ENCODE results near the gene HOXB7. TPM values are rescaled to one million over a fixed set of nuclear protein-coding genes. Genes with fewer than 3 reads are reported as not detected.

HOXB7 gene
- total and polyA plus RNA-seq, 2 of the 13 experiments (the other 11 are each of a cell fraction or from before 2014, with no cell fraction given) = 0.04 TPM; not detected in 1

- no peak for ATAC-seq
- ChIA-PET POLR2A (no interaction called here), CTCF (ENCODE audit: low intra/inter-chr PET ratio, low total read pairs) (no interaction called here)
- WGBS (ENCODE audit: low lambda C conversion rate) = 3% methylated on average over 7 of the region's 7 CpGs
- FAIRE-seq = no peak
- TF ChIP-seq PHF5A (CRISPR knock-in tag; IDR thresholded peaks at IDR 0.05; ENCODE audit: low read depth, unreplicated experiment) (no peak), ZNF335 (CRISPR knock-in tag; IDR thresholded peaks at IDR 0.05) (no peak), MTA1 (CRISPR knock-in tag; IDR thresholded peaks at IDR 0.05; ENCODE audit: borderline replicate concordance) (no peak), TFE3 (CRISPR knock-in tag; IDR thresholded peaks at IDR 0.05) (no peak), RCOR2 (CRISPR knock-in tag; IDR thresholded peaks at IDR 0.05) (no peak), BCL3 (CRISPR knock-in tag; IDR thresholded peaks at IDR 0.05) (no peak), JUND (CRISPR knock-in tag; IDR thresholded peaks at IDR 0.05) (no peak), ZNF512B (CRISPR knock-in tag; IDR thresholded peaks at IDR 0.05; ENCODE audit: borderline replicate concordance) (no peak), ZNF205 (CRISPR knock-in tag; IDR thresholded peaks at IDR 0.05) (no peak)
- TF ChIP-seq, protein P1, sequence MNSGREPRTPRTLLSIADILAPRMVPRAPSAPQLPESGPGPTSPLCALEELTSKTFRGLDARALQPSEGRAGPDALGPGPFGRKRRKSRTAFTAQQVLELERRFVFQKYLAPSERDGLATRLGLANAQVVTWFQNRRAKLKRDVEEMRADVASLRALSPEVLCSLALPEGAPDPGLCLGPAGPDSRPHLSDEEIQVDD (CRISPR knock-in tag; IDR thresholded peaks at IDR 0.05; ENCODE audit: borderline replicate concordance) = no peak
- TF ChIP-seq, protein P2, sequence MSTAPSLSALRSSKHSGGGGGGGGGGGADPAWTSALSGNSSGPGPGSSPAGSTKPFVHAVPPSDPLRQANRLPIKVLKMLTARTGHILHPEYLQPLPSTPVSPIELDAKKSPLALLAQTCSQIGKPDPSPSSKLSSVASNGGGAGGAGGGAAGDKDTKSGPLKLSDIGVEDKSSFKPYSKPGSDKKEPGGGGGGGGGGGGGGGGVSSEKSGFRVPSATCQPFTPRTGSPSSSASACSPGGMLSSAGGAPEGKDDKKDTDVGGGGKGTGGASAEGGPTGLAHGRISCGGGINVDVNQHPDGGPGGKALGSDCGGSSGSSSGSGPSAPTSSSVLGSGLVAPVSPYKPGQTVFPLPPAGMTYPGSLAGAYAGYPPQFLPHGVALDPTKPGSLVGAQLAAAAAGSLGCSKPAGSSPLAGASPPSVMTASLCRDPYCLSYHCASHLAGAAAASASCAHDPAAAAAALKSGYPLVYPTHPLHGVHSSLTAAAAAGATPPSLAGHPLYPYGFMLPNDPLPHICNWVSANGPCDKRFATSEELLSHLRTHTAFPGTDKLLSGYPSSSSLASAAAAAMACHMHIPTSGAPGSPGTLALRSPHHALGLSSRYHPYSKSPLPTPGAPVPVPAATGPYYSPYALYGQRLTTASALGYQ (CRISPR knock-in tag; IDR thresholded peaks at IDR 0.05) = no peak
- TF ChIP-seq, protein P3, sequence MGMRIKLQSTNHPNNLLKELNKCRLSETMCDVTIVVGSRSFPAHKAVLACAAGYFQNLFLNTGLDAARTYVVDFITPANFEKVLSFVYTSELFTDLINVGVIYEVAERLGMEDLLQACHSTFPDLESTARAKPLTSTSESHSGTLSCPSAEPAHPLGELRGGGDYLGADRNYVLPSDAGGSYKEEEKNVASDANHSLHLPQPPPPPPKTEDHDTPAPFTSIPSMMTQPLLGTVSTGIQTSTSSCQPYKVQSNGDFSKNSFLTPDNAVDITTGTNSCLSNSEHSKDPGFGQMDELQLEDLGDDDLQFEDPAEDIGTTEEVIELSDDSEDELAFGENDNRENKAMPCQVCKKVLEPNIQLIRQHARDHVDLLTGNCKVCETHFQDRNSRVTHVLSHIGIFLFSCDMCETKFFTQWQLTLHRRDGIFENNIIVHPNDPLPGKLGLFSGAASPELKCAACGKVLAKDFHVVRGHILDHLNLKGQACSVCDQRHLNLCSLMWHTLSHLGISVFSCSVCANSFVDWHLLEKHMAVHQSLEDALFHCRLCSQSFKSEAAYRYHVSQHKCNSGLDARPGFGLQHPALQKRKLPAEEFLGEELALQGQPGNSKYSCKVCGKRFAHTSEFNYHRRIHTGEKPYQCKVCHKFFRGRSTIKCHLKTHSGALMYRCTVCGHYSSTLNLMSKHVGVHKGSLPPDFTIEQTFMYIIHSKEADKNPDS (CRISPR knock-in tag; IDR thresholded peaks at IDR 0.05) = no peak
- TF ChIP-seq, protein P4, sequence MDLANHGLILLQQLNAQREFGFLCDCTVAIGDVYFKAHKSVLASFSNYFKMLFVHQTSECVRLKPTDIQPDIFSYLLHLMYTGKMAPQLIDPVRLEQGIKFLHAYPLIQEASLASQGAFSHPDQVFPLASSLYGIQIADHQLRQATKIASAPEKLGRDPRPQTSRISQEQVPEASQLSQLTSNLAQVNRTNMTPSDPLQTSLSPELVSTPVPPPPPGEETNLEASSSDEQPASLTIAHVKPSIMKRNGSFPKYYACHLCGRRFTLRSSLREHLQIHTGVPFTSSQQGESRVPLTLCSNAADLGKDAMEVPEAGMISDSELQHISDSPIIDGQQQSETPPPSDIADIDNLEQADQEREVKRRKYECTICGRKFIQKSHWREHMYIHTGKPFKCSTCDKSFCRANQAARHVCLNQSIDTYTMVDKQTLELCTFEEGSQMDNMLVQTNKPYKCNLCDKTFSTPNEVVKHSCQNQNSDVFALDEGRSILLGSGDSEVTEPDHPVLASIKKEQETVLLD (CRISPR knock-in tag; IDR thresholded peaks at IDR 0.05; ENCODE audit: low read depth) = no peak
- Histone ChIP-seq H3K36me3 (replicated peaks in 1 of 2; ENCODE audit: control insufficient read depth in 1 of 2, insufficient read depth in 2 of 2, low read length in 2 of 2) (no peaks in the 10 kb centered on the region), H3K79me2 (ENCODE audit: insufficient read depth, low read length) (no peaks in the 10 kb centered on the region), H3K27ac (ENCODE audit: extremely low read length, insufficient read depth, low read length) (no peak overlapping the region), H3K9me3 (ENCODE audit: low read length) (no peaks in the 10 kb centered on the region), H3K27me3 (ENCODE audit: control insufficient read depth in 1 of 2, insufficient read depth in 2 of 2, low read length in 2 of 2) (peaks cover 31 to 89% of the 10 kb centered on the region in 2 experiments), H3K4me1 (ENCODE audit: insufficient read depth, low read length) (no peaks in the 10 kb centered on the region), H4K20me1 (ENCODE audit: insufficient read depth, low read length) (peaks cover 3% of the 10 kb centered on the region; the same call in 1 of the 2 replicates), H3K9ac (ENCODE audit: insufficient read depth, low read depth, low read length) (no peak overlapping the region), H3K4me3 (replicated peaks in 1 of 3; ENCODE audit: insufficient read depth in 1 of 3, low read depth in 2 of 3, low read length in 3 of 3) (no peak overlapping the region), H2AFZ (ENCODE audit: low read length) (no peak overlapping the region), H3K4me2 (ENCODE audit: low read depth, low read length) (no peak overlapping the region)
- in situ Hi-C loops (cut with HindIII; ENCODE audit: extremely low pct_ligation_motif_present, low pct_unique_long_range_greater_than_20kb) = no loop called here
- intact Hi-C loops (cut with micrococcal nuclease; ENCODE audit: unreplicated experiment) = no loop called here
- DNase-seq (ENCODE audit: low spot score) = no peak
- no TSS peak for BruUV-seq (replicated peaks)
Observed at GRCh38 chr17:48579471-48579759, 31.4 kb downstream of the HOXB7 start.

Measured in HepG2 (cell line).